CD14-positive monocyte (primary cell): Measurements from ENCODE around the gene AZGP1. TPM values are rescaled to one million over a fixed set of nuclear protein-coding genes. Genes with fewer than 3 reads are reported as not detected.
"Not testable (repeated sequence)": the region's sequence is repeated elsewhere in the genome, so short reads cannot be mapped to it uniquely, and the experiment has no call there.

Experiments
- DNase-seq, 3 donors: peaks; one replicate each; pipeline ENCODE4 v3.0.0-alpha.2; 2011 to 2022
- H2AFZ ChIP-seq: 2 replicates; pipeline ENCODE4 v1.6.0; 2012; ENCODE audit warnings: mild to moderate bottlenecking, low read depth, low read length, inconsistent platforms; ENCODE audit not compliant: insufficient read depth, poor library complexity, severe bottlenecking
- H3K27ac ChIP-seq, 2 donors: 1 replicate in 1 of 2; 2 replicates in 1 of 2; pipeline ENCODE4 v1.5.1; 2012 to 2013; ENCODE audit warnings: low read length in 2 of 2, control low read depth in 1 of 2, inconsistent platforms in 1 of 2, low read depth in 1 of 2, mild to moderate bottlenecking in 1 of 2
- H3K27me3 ChIP-seq, 2 donors: one replicate each; pipeline versions ENCODE4 v1.6.0 to v1.6.1; 2011 to 2013; ENCODE audit warnings: low read length in 2 of 2; ENCODE audit not compliant: control insufficient read depth in 2 of 2, insufficient read depth in 2 of 2
- H3K36me3 ChIP-seq, 2 donors: replicated peaks in 1 of 2; 1 replicate in 1 of 2; 2 replicates in 1 of 2; pipeline versions ENCODE4 v1.5.1 to v1.6.1; 2012 to 2013; ENCODE audit warnings: low read length in 2 of 2, control low read depth in 1 of 2, inconsistent platforms in 1 of 2, mild to moderate bottlenecking in 1 of 2; ENCODE audit not compliant: insufficient read depth in 2 of 2, control insufficient read depth in 1 of 2
- H3K4me1 ChIP-seq, 2 donors: 1 replicate in 1 of 2; 2 replicates in 1 of 2; pipeline versions ENCODE4 v1.5.1 to v1.6.1; 2012 to 2013; ENCODE audit warnings: low read length in 2 of 2, control low read depth in 1 of 2, inconsistent platforms in 1 of 2, mild to moderate bottlenecking in 1 of 2, moderate library complexity in 1 of 2; ENCODE audit not compliant: insufficient read depth in 2 of 2, control insufficient read depth in 1 of 2
- H3K4me2 ChIP-seq: replicated peaks from 2 replicates; pipeline ENCODE3; 2012; ENCODE audit warnings: low read length, moderate library complexity, mild to moderate bottlenecking; ENCODE audit not compliant: poor library complexity, severe bottlenecking; ENCODE audit errors: extremely low read depth
- H3K4me3 ChIP-seq, 3 experiments: fragments of 200-600 bp in 1 of 3; sonication (generic) in 1 of 3; replicated peaks in 1 of 3; 1 replicate in 2 of 3; 2 replicates in 1 of 3; pipeline ENCODE4 v1.5.1; 2011 to 2013; ENCODE audit warnings: low read length in 3 of 3, mild to moderate bottlenecking in 3 of 3, control low read depth in 2 of 3, low read depth in 2 of 3, inconsistent platforms in 1 of 3, moderate library complexity in 1 of 3
- H3K79me2 ChIP-seq: 2 replicates; pipeline ENCODE4 v1.6.0; 2012; ENCODE audit warnings: mild to moderate bottlenecking, control low read depth, inconsistent platforms, low read length, moderate library complexity; ENCODE audit not compliant: insufficient read depth
- H3K9ac ChIP-seq: 2 replicates; pipeline ENCODE4 v1.6.0; 2017; ENCODE audit warnings: low read length, mild to moderate bottlenecking; ENCODE audit not compliant: insufficient read depth, poor library complexity, severe bottlenecking
- H3K9me3 ChIP-seq, 2 donors: replicated peaks in 1 of 2; 1 replicate in 1 of 2; 2 replicates in 1 of 2; pipeline versions ENCODE4 v1.5.1 to v1.6.1; 2012 to 2013; ENCODE audit warnings: low read length in 2 of 2, control low read depth in 1 of 2; ENCODE audit not compliant: control insufficient read depth in 1 of 2, insufficient read depth in 1 of 2
- H4K20me1 ChIP-seq: 2 replicates; pipeline ENCODE4 v1.6.0; 2012; ENCODE audit warnings: mild to moderate bottlenecking, low read length, control low read depth, moderate library complexity; ENCODE audit not compliant: insufficient read depth
- H3K27ac Mint-ChIP-seq, 7 donors: one replicate each; pipeline ENCODE4 v1.8.0; 2020; ENCODE audit warnings: mild to moderate bottlenecking in 7 of 7, mixed read lengths in 7 of 7, moderate library complexity in 6 of 7, inconsistent platforms in 2 of 7
- H3K27me3 Mint-ChIP-seq, 3 donors: one replicate each; pipeline ENCODE4 v1.8.0; 2021 to 2022; ENCODE audit warnings: low read depth in 3 of 3, mild to moderate bottlenecking in 3 of 3, mixed read lengths in 3 of 3, moderate library complexity in 3 of 3, inconsistent platforms in 1 of 3
- H3K36me3 Mint-ChIP-seq, 2 donors: one replicate each; pipeline ENCODE4 v1.8.0; 2020; ENCODE audit warnings: mixed read lengths in 2 of 2, inconsistent platforms in 1 of 2, mild to moderate bottlenecking in 1 of 2
- H3K4me1 Mint-ChIP-seq: one replicate; pipeline ENCODE4 v1.8.0; 2020; ENCODE audit warnings: mild to moderate bottlenecking, mixed read lengths
- H3K4me3 Mint-ChIP-seq, 2 donors: one replicate each; pipeline ENCODE4 v1.8.0; 2020; ENCODE audit warnings: mild to moderate bottlenecking in 2 of 2, mixed read lengths in 2 of 2, moderate library complexity in 1 of 2
- H3K9me3 Mint-ChIP-seq, 7 donors: one replicate each; pipeline ENCODE4 v1.8.0; 2020 to 2022; ENCODE audit warnings: mixed read lengths in 7 of 7, mild to moderate bottlenecking in 6 of 7, moderate library complexity in 6 of 7, inconsistent platforms in 2 of 7
- WGBS: methylation state at CpG from one replicate; pipeline ENCODE4 v1.1.5; 2013; ENCODE audit warnings: missing lambda C conversion rate; ENCODE audit not compliant: insufficient coverage; 5-methylcytosine and 5-hydroxymethylcytosine counted together
- intact Hi-C, 2 donors: fragments of 100-400 bp; cut with micrococcal nuclease; formaldehyde crosslinking; loops; one replicate each; pipeline versions ENCODE4 v1.15.0 to v1.15.1; 2023
- polyA plus RNA-seq, 3 donors: library from polyadenylated mRNA; depleted of rRNA in 1 of 3; unstranded in 2 of 3; stranded (reverse) in 1 of 3; fragments of 300-500 nt in 2 of 3; fragments of >200 nt in 1 of 3; fragmentation: Illumina TruSeq in 2 of 3; gene quantifications; 1 replicate in 2 of 3; 2 replicates in 1 of 3; pipeline ENCODE4 v1.2.3, GENCODE V29; 2012 to 2021
- TF ChIP-seq, protein P1 (sequence below): fragments of 200-600 bp; IDR thresholded peaks from one replicate; pipeline ENCODE4 v1.8.0; 2022; ENCODE audit warnings: antibody characterized with exemption, mild to moderate bottlenecking

The AZGP1 gene
- polyA plus RNA-seq, 3 donors, result not detected

- peaks cover 2 to 15% (median 13%) of the 10 kb centered on the region in 3 donors for H3K27me3 Mint-ChIP-seq
- peaks cover 18 to 20% of the 10 kb centered on the region in 2 donors for H3K4me1 ChIP-seq
- H3K79me2 ChIP-seq, result no peaks in the 10 kb centered on the region
- H3K27me3 ChIP-seq, result peaks cover 11 to 16% of the 10 kb centered on the region in 2 donors
- H3K9ac ChIP-seq, result no peak overlapping the region
- H3K4me3 ChIP-seq, result no peak overlapping the region
- H4K20me1 ChIP-seq, result no peaks in the 10 kb centered on the region
- 80% methylated on average over 6 of the region's 6 CpGs for WGBS
- TF ChIP-seq, protein P1, sequence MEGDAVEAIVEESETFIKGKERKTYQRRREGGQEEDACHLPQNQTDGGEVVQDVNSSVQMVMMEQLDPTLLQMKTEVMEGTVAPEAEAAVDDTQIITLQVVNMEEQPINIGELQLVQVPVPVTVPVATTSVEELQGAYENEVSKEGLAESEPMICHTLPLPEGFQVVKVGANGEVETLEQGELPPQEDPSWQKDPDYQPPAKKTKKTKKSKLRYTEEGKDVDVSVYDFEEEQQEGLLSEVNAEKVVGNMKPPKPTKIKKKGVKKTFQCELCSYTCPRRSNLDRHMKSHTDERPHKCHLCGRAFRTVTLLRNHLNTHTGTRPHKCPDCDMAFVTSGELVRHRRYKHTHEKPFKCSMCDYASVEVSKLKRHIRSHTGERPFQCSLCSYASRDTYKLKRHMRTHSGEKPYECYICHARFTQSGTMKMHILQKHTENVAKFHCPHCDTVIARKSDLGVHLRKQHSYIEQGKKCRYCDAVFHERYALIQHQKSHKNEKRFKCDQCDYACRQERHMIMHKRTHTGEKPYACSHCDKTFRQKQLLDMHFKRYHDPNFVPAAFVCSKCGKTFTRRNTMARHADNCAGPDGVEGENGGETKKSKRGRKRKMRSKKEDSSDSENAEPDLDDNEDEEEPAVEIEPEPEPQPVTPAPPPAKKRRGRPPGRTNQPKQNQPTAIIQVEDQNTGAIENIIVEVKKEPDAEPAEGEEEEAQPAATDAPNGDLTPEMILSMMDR, result no peak
- H3K4me2 ChIP-seq, result no peak overlapping the region
- peaks cover 5 to 12% (median 9%) of the 10 kb centered on the region in 7 donors for H3K9me3 Mint-ChIP-seq
- DNase-seq, result no peak
- peaks cover 7 to 8% of the 10 kb centered on the region in 2 donors for H3K9me3 ChIP-seq
- peak overlapping the region in 4 of 7 donors; percentile 36 to 50 (median 47) for H3K27ac Mint-ChIP-seq
- H2AFZ ChIP-seq, result no peak overlapping the region
- peaks cover 0 to 2% of the 10 kb centered on the region in 2 donors for H3K36me3 Mint-ChIP-seq
- H3K27ac ChIP-seq, result no peak overlapping the region
- intact Hi-C loops, result no loop called here
- H3K4me3 Mint-ChIP-seq, result no peak overlapping the region
- peaks cover 26% of the 10 kb centered on the region for H3K4me1 Mint-ChIP-seq
- no peaks in the 10 kb centered on the region for H3K36me3 ChIP-seq
Observed at GRCh38 chr7:99955247-99955646, 20.6 kb downstream of the AZGP1 start.

DNA sequence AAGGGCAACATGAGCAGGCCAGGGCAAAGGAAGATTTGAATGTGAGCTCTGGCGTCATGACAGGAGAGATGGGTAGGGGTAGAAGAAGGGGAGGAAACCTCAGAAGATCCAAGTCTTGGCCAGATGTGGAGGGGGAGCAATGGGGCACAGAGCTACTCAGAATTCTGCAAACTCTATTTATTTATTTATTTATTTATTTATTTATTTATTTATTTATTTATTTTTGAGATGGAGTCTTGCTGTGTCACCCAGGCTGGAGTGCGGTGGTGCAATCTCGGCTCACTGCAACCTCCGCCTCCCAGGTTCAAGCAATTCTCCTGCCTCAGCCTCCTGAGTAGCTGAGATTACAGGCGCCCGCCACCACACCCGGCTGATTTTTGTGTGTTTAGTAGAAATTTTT is 21.2 kb downstream of the AZGP1 start:
- H4K20me1 ChIP-seq, H3K4me3 ChIP-seq, H3K36me3 ChIP-seq, H3K36me3 Mint-ChIP-seq, H3K79me2 ChIP-seq, H3K9ac ChIP-seq, H3K27ac ChIP-seq, H3K4me3 Mint-ChIP-seq, DNase-seq, H3K9me3 ChIP-seq, H2AFZ ChIP-seq, H3K4me2 ChIP-seq, intact Hi-C loops: not testable (repeated sequence)
- Mint-ChIP-seq H3K27ac (peak overlapping the region in 2 of 7 donors; percentile 5 to 91), H3K27me3 (peaks cover 2 to 13% (median 10%) of the 10 kb centered on the region in 3 donors), H3K9me3 (peaks cover 5 to 12% (median 10%) of the 10 kb centered on the region in 7 donors), H3K4me1 (peaks cover 31% of the 10 kb centered on the region)
- peaks cover 6 to 10% of the 10 kb centered on the region in 2 donors for H3K27me3 ChIP-seq
- WGBS, result no CpG with 5 or more reads among the region's 7 CpGs
- H3K4me1 ChIP-seq, result peaks cover 19 to 20% of the 10 kb centered on the region in 2 donors
